ENCODE results near the gene HTR3D. TPM values are rescaled to one million over a fixed set of nuclear protein-coding genes. Genes with fewer than 3 reads are reported as not detected.

The HTR3D gene
- total RNA-seq, 4 donors from 2014 or later, result not detected

GRCh38 chr3:184018424-184018973, 13.0 kb upstream of the HTR3D start:
- TF ChIP-seq CTCF (IDR thresholded peaks at IDR 0.05; ENCODE audit: low read depth), result no peak

GRCh38 chr3:184022323-184022722, 9.2 kb upstream of the HTR3D start:
- TF ChIP-seq CTCF (IDR thresholded peaks at IDR 0.05; ENCODE audit: low read depth), result no peak

- no peak for TF ChIP-seq CTCF (IDR thresholded peaks at IDR 0.05; ENCODE audit: low read depth)
Measured at GRCh38 chr3:184029443-184029842, 2.1 kb upstream of the HTR3D start.

- TF ChIP-seq CTCF (IDR thresholded peaks at IDR 0.05; ENCODE audit: low read depth), result no peak
Measured at GRCh38 chr3:184030536-184030935, 1.0 kb upstream of the HTR3D start.

GRCh38 chr3:184037816-184038215, 6.3 kb downstream of the HTR3D start:
- no peak for TF ChIP-seq CTCF (IDR thresholded peaks at IDR 0.05; ENCODE audit: low read depth)

- no peak for TF ChIP-seq CTCF (IDR thresholded peaks at IDR 0.05; ENCODE audit: low read depth)
Measured at GRCh38 chr3:184039414-184039813, 7.9 kb downstream of the HTR3D start.

GRCh38 chr3:184040010-184040409, 8.5 kb downstream of the HTR3D start:
- TF ChIP-seq CTCF (IDR thresholded peaks at IDR 0.05; ENCODE audit: low read depth), result no peak

Measured in subcutaneous adipose tissue (tissue), 4 donors.